ENCODE results near the gene PHLPP2.

- no peak for TF ChIP-seq CTCF (IDR thresholded peaks at IDR 0.05)
- no peak for TF ChIP-seq POLR2A (IDR thresholded peaks at IDR 0.05)
Observed at GRCh38 chr16:71625113-71625850, 99.2 kb downstream of the PHLPP2 start.
